Naive B cell (primary cell): Measurements from ENCODE around the gene TTC27. TPM values are rescaled to one million over a fixed set of nuclear protein-coding genes. Genes with fewer than 3 reads are reported as not detected.

ENCODE experiments used
- ATAC-seq, 2 donors: fragments of 150-1000 bp; cut with Tn5 transposase; 2 replicates each; pipeline ENCODE4 v1.10.0; 2021; ENCODE audit warnings: low read depth in 2 of 2, mild to moderate bottlenecking in 2 of 2, moderate library complexity in 2 of 2
- DNase-seq: peaks from one replicate; pipeline ENCODE4 v3.0.0; 2022
- H3K27ac Mint-ChIP-seq, 6 donors: one replicate each; pipeline ENCODE4 v1.8.0; 2020 to 2022; ENCODE audit warnings: mild to moderate bottlenecking in 6 of 6, mixed read lengths in 6 of 6, moderate library complexity in 5 of 6, inconsistent platforms in 2 of 6
- H3K27me3 Mint-ChIP-seq, 3 donors: one replicate each; pipeline ENCODE4 v1.8.0; 2021 to 2022; ENCODE audit warnings: mixed read lengths in 3 of 3, mild to moderate bottlenecking in 1 of 3
- H3K36me3 Mint-ChIP-seq, 2 donors: one replicate each; pipeline ENCODE4 v1.8.0; 2020 to 2022; ENCODE audit warnings: mixed read lengths in 2 of 2, inconsistent platforms in 1 of 2, mild to moderate bottlenecking in 1 of 2
- H3K4me1 Mint-ChIP-seq, 3 donors: one replicate each; pipeline ENCODE4 v1.8.0; 2020 to 2022; ENCODE audit warnings: mixed read lengths in 3 of 3, inconsistent platforms in 1 of 3, mild to moderate bottlenecking in 1 of 3, moderate library complexity in 1 of 3
- H3K4me3 Mint-ChIP-seq, 8 donors: one replicate each; pipeline ENCODE4 v1.8.0; 2020 to 2022; ENCODE audit warnings: mild to moderate bottlenecking in 8 of 8, mixed read lengths in 8 of 8, moderate library complexity in 8 of 8, inconsistent platforms in 2 of 8
- H3K9me3 Mint-ChIP-seq, 7 donors: one replicate each; pipeline ENCODE4 v1.8.0; 2020 to 2022; ENCODE audit warnings: mixed read lengths in 7 of 7, mild to moderate bottlenecking in 5 of 7, inconsistent platforms in 2 of 7, moderate library complexity in 1 of 7
- polyA plus RNA-seq, 6 donors: library from polyadenylated mRNA; unstranded; fragments of 300-500 nt; fragmentation: Illumina TruSeq; gene quantifications; one replicate each; pipeline ENCODE4 v1.2.3, GENCODE V29; 2021; ENCODE audit warnings: low read depth in 6 of 6

TTC27 gene
- polyA plus RNA-seq, 6 donors from 2014 or later = 22.5 to 30.0 (median 25.9) TPM

DNA sequence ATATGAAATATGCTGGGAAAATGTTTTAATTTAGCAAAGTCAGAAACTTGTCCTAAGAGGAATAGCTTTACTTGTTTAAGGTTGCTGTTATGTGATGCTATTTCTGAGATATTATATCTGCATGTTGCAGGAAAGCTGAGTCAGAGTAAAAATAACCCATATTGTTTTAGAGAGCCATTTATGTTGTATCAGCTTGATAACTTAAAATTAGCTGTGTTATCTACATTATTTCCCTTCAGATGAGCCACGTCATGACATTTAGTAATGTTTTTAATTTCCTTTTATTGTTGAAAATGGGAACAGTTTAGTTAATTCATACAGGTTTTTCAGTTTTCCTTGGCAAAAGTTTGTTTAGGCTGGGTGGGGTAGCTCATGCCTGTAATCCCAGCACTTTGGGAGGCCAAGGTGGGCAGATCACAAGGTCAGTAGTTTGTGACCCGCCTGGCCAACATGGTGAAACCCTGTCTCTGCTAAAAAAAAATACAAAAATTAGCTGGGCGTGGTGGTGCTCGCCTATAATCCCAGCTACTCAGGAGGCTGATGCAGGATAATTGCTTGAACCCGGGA is 55.8 kb downstream of the TTC27 start:
- peaks cover 0 to 9% (median 0%) of the 10 kb centered on the region in 3 donors for H3K4me1 Mint-ChIP-seq
- ATAC-seq (no peak), DNase-seq (no peak)
- H3K4me3 Mint-ChIP-seq = no peak overlapping the region
- H3K9me3 Mint-ChIP-seq = no peaks in the 10 kb centered on the region
- no peaks in the 10 kb centered on the region for H3K27me3 Mint-ChIP-seq
- peaks cover 9 to 28% of the 10 kb centered on the region in 2 donors for H3K36me3 Mint-ChIP-seq
- H3K27ac Mint-ChIP-seq = no peak overlapping the region

DNA sequence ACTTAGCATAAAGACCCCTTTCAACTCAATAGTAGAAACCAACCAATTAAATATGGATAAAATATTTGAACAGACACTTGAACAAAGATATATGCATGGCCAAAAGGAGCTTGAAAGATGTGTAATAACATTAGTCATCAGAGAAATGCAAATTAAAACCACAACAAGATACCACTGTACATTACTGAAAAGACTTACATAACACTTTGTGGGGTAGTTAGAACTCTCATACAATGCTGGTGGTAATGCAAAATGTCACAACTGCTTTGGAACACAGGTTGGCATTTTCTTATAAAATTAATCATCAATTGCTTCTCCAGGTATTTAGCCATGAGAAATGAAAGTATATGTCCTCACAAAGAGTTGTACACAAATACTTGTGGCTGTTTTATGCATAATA is 60.7 kb downstream of the TTC27 start:
- Mint-ChIP-seq H3K27ac (no peak overlapping the region), H3K4me3 (no peak overlapping the region), H3K36me3 (peaks cover 0 to 21% of the 10 kb centered on the region in 2 donors), H3K9me3 (no peaks in the 10 kb centered on the region), H3K27me3 (no peaks in the 10 kb centered on the region), H3K4me1 (peaks cover 0 to 8% (median 0%) of the 10 kb centered on the region in 3 donors)
- DNase-seq = no peak
- ATAC-seq = no peak

DNA sequence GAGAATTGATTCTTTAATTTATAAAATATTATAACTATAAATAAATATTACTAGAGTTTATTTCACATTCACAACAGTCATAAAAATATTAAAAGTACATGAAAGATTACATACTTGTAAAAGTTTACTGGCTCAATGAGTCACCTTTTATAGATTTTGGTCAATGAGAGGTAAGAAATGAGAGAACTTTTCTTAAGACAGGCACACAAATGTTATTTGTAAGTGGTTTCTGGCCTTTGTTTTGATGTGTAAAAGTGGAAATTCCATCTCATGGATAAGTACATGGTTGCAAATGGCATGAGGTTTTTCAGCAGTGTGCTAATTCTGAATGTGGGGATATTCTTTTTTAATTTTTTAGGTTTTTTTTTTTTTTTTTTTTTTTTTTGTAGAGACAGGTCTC is 63.8 kb downstream of the TTC27 start:
- ATAC-seq (no peak), DNase-seq (no peak)
- Mint-ChIP-seq H3K36me3 (peaks cover 0 to 4% of the 10 kb centered on the region in 2 donors), H3K4me3 (no peak overlapping the region), H3K4me1 (peaks cover 0 to 8% (median 0%) of the 10 kb centered on the region in 3 donors), H3K27me3 (no peaks in the 10 kb centered on the region), H3K9me3 (no peaks in the 10 kb centered on the region), H3K27ac (peak overlapping the region in 1 of 6 donors; percentile 41)

DNA sequence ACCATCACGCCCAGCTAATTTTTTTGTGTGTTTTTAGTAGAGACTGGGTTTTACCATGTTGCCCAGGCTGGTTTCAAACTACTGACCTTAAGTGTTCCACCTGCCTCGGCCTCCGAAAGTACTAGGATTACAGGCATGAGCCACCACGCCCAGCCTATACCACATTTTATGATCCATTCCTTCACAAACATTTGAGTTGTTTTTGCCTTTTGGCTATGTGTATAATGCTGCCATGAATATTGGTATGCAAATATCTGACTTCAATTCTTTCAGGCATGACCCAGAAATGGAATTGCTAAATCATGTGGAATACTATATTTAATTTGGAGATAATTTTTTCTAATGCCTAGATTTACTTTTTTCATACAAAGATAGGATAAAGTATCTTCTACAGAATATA is 68.6 kb downstream of the TTC27 start:
- Mint-ChIP-seq H3K4me3 (no peak overlapping the region), H3K4me1 (peaks cover 0 to 2% (median 0%) of the 10 kb centered on the region in 3 donors), H3K36me3 (peaks cover 0 to 15% of the 10 kb centered on the region in 2 donors), H3K27me3 (no peaks in the 10 kb centered on the region), H3K27ac (no peak overlapping the region), H3K9me3 (no peaks in the 10 kb centered on the region)
- DNase-seq (no peak), ATAC-seq (no peak)

DNA sequence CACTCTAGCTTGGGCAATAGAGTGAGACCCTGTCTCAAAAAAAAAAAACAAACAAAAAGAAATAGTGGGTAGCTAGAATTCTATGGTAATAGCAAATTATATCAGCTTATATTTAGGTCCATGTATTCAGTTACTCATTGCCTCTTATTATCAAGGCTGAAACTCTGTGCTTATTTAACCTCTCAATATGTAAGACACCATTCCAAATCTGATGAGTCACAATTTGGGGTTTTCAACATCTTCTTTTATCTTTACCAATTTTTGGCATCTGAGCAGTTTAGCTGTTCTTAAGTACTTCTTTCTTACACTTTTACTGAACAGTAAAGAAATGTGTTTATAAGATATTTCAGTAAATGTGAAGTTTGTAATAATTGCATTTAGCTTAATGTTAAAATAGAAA is 69.3 kb downstream of the TTC27 start:
- Mint-ChIP-seq H3K27me3 (no peaks in the 10 kb centered on the region), H3K4me1 (peaks cover 0 to 2% (median 0%) of the 10 kb centered on the region in 3 donors), H3K9me3 (no peaks in the 10 kb centered on the region), H3K4me3 (no peak overlapping the region), H3K27ac (no peak overlapping the region), H3K36me3 (peaks cover 0 to 14% of the 10 kb centered on the region in 2 donors)
- ATAC-seq = no peak
- no peak for DNase-seq

DNA sequence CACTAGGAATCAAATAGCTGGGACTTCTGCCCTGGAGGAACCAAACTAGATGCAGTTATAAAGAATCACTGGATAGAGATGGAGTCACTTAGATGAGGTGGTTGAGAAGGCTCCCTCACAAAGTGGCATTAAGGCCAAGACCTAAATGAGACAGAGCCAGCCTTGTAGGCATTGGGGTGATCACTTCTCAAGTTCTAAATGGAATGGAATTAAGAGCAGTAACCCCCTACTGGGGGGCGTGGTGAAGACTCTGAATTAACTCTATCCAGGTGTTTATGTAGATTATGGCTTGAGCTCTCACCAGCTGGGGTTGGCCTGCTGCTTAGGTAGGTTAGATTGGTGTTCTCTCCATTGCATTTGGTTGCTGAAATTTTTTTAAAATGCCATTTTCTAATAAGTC is 71.3 kb downstream of the TTC27 start:
- Mint-ChIP-seq H3K9me3 (no peaks in the 10 kb centered on the region), H3K4me1 (peaks cover 0 to 2% (median 0%) of the 10 kb centered on the region in 3 donors), H3K36me3 (peaks cover 6 to 20% of the 10 kb centered on the region in 2 donors), H3K4me3 (no peak overlapping the region), H3K27ac (no peak overlapping the region), H3K27me3 (no peaks in the 10 kb centered on the region)
- DNase-seq (no peak), ATAC-seq (no peak)

DNA sequence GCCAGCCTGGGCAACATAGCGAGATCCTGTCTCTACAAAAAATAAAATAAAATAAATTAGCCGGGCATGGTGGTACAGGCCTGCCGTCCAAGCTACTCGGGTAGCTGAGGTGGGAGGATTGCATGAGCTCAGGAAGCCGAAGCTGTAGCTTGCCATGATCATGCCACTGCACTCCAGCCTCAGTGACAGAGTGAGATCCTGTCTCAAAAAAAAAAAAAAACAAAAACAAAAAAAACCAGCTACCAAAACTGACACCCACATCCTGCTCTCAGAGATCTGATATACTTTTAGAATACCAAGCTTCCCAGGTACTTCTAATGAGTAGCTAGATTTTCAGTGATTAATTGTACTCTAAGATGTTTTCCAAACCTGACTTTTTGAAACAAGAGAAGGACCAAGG is 74.0 kb downstream of the TTC27 start:
- H3K4me3 Mint-ChIP-seq = no peak overlapping the region
- H3K36me3 Mint-ChIP-seq = peaks cover 15 to 26% of the 10 kb centered on the region in 2 donors

DNA sequence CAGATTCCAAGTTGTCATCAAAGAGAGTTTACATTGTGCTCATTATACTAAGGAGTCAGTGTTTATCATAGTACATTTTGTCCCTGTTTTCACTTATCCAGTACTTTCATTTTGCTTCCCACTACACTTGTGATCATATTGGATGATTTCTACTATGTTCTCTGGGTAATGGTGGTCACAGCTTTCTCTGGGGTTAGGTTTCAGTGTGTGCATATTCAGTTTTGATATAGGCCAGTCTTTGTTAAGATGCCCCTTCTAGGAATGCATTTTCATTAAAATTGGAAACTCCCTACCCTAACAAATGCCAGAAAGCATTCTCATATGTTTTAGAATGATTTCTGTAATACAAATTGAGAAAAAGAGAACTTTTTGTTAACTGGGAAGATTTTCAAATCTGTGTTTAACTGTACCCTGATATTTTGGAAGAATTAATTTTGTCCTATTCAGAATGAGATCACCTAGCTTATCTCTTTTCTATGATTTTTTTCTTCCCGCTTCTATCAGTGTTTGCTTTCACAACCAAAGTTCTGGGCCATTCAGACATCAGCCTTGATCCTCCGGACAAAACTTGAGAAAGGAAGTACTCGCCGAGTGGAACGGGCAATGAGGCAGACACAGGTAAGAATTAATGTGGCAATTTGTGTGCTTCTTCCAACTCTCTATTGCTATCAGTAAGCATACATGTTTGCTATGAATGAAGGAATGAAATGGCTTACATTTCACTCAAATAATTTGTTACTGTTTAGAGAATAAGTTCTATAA is 74.6 kb downstream of the TTC27 start:
- Mint-ChIP-seq H3K27me3 (no peaks in the 10 kb centered on the region), H3K36me3 (peaks cover 15 to 26% of the 10 kb centered on the region in 2 donors), H3K4me1 (peaks cover 0 to 2% (median 0%) of the 10 kb centered on the region in 3 donors), H3K4me3 (no peak overlapping the region), H3K9me3 (no peaks in the 10 kb centered on the region), H3K27ac (no peak overlapping the region)
- no peak for DNase-seq
- no peak for ATAC-seq

More for the DNA sequence above, 74.0 kb downstream of the TTC27 start:
- no peaks in the 10 kb centered on the region for H3K27me3 Mint-ChIP-seq
- H3K27ac Mint-ChIP-seq = peak overlapping the region in 1 of 6 donors; percentile 28
- peaks cover 0 to 2% (median 0%) of the 10 kb centered on the region in 3 donors for H3K4me1 Mint-ChIP-seq
- no peak for ATAC-seq
- DNase-seq = no peak
- no peaks in the 10 kb centered on the region for H3K9me3 Mint-ChIP-seq

DNA sequence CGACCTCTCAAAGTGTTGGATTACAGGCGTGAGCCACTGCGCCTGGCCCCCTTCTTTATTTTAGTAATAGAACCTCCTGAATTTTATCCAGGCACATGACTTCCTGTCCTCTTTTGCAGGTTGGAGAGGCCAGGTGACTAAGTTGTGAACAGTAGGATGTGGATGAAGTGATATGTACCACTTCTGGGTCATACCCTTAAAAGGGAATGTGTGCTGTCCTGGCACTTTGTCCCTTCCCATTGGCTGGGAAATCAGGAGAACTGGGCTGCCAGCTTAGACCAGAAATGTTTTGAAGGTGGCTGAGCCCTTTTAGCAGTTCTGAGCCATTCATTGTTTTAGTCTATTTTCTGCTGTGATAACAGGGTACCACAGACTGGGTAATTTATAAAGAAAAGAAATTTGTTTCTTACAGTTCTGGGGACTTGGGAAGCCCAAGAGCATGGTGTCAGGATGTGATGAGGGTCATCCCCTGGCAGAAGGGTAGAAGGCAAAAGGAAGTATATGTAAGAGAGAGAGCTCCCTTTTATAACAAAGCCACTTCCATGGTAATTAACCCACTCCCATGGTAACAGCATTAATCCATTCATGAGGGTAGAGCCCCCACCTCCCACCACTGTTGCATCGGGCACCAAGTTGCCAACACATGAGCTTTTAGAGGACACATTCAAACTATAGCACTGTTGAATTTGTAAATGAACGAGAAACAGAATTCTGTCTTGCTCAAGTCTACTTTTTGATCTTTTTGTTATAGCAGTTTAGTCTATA is 79.1 kb downstream of the TTC27 start:
- ATAC-seq = no peak
- no peaks in the 10 kb centered on the region for H3K9me3 Mint-ChIP-seq
- H3K4me1 Mint-ChIP-seq = no peaks in the 10 kb centered on the region
- no peak overlapping the region for H3K27ac Mint-ChIP-seq
- peaks cover 12 to 15% of the 10 kb centered on the region in 2 donors for H3K36me3 Mint-ChIP-seq
- H3K4me3 Mint-ChIP-seq = no peak overlapping the region
- DNase-seq = no peak
- H3K27me3 Mint-ChIP-seq = no peaks in the 10 kb centered on the region

DNA sequence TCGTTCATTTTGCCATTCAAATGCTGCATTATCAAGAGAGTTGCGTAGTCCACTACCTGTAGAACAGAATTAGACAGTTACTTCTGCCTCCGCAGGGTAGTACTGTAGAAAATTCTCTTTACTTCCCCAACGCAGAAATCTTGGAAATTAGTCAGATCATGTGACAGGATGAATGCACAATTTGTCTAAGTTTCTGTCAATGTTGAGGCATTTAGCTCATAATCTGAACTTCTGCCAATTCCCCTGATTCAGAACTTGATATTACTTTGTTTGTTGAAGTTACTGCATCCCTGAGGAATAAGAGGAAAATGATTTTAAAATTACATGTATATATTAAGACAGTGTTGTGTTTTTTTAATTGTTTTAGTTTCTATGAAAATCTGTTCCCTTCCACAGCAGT is 83.4 kb downstream of the TTC27 start:
- Mint-ChIP-seq H3K9me3 (peaks cover 0 to 3% (median 0%) of the 10 kb centered on the region in 7 donors), H3K27ac (peak overlapping the region in 1 of 6 donors; percentile 74), H3K27me3 (no peaks in the 10 kb centered on the region), H3K4me3 (no peak overlapping the region), H3K36me3 (peaks cover 16 to 18% of the 10 kb centered on the region in 2 donors), H3K4me1 (peaks cover 7 to 15% (median 7%) of the 10 kb centered on the region in 3 donors)
- ATAC-seq = no peak
- DNase-seq = no peak

DNA sequence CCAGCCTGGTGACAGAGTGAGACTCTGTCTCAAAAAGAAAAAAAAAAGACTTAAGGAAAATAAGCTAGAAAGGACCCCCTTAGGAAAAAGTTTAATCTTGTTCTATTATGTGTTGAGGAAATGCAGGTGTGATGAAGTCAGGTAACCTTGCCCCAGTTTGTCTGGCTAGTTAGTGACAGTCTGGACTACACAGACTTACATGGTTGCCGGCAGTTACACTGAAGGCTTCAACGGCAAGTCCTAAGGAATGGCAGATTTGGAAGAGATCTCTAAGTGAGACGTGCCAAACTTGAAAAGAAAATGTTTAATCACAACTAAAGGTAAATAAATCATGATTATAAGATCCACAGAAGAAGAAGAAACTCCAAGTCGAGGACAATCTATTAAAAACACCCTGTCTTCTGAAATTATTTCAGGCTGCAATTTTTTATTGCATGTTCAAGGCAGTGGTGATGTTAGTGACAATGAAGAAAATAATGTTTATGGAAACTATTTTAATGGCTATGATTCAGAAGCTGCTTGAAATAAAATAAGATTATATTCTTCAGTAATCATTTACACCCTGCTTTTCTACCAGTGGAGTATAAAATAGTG is 84.2 kb downstream of the TTC27 start:
- peak overlapping the region in 3 of 6 donors; percentile 39 to 90 (median 74) for H3K27ac Mint-ChIP-seq
- peaks cover 16 to 18% of the 10 kb centered on the region in 2 donors for H3K36me3 Mint-ChIP-seq
- peaks cover 0 to 3% (median 0%) of the 10 kb centered on the region in 7 donors for H3K9me3 Mint-ChIP-seq
- H3K27me3 Mint-ChIP-seq = no peaks in the 10 kb centered on the region
- H3K4me3 Mint-ChIP-seq = no peak overlapping the region
- H3K4me1 Mint-ChIP-seq = peaks cover 7 to 15% (median 7%) of the 10 kb centered on the region in 3 donors
- ATAC-seq (no peak), DNase-seq (no peak)

DNA sequence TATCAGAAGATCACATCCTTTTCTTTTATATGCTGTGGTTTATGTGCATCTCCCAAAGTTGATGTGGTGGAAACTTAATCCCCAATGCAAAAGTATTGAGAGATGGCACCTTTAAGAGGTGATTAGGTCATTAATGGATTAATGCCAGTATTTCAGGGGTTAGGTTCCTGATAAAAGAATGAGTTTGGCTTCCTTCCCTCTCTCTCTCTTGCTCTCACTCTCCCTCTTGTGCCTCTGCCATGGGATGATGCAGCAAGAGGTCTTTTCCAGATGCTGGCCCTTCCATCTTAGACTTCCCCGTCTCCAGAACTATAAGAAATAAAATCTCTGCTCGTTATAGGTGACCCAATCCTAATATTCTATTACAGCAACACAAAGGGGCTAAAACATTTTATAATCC is 85.0 kb downstream of the TTC27 start:
- peaks cover 18 to 23% of the 10 kb centered on the region in 2 donors for H3K36me3 Mint-ChIP-seq
- DNase-seq (no peak), ATAC-seq (no peak)
- H3K4me3 Mint-ChIP-seq = no peak overlapping the region
- peak overlapping the region in 1 of 6 donors; percentile 23 for H3K27ac Mint-ChIP-seq
- peaks cover 0 to 3% (median 0%) of the 10 kb centered on the region in 7 donors for H3K9me3 Mint-ChIP-seq
- peaks cover 7 to 15% (median 10%) of the 10 kb centered on the region in 3 donors for H3K4me1 Mint-ChIP-seq
- no peaks in the 10 kb centered on the region for H3K27me3 Mint-ChIP-seq

DNA sequence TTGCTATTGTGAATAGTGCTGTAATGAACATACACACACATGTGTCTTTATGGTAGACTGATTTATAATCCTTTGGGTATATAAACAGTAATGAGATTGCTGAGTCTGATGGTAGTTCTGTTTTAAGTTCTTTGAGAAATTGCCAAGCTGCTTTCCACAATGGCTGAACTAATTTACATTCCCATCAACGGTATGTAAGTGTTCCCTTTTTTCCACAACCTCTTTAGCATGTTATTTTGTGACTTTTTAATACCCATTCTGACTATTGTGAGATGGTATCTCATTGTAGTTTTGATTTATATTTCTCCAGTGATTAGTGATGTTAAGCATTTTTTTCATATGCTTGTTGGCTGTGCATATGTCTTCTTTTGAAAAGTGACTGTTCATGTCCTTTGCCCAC is 86.7 kb downstream of the TTC27 start:
- H3K4me1 Mint-ChIP-seq = peaks cover 7 to 19% (median 15%) of the 10 kb centered on the region in 3 donors
- no peaks in the 10 kb centered on the region for H3K27me3 Mint-ChIP-seq
- H3K36me3 Mint-ChIP-seq = peaks cover 18 to 33% of the 10 kb centered on the region in 2 donors
- peaks cover 0 to 3% (median 0%) of the 10 kb centered on the region in 7 donors for H3K9me3 Mint-ChIP-seq
- no peak overlapping the region for H3K4me3 Mint-ChIP-seq
- no peak for ATAC-seq
- peak overlapping the region in 1 of 6 donors; percentile 49 for H3K27ac Mint-ChIP-seq
- no peak for DNase-seq
